Caco-2 (cell line): Measurements from ENCODE around the gene REX1BD. TPM values are rescaled to one million over a fixed set of nuclear protein-coding genes. Genes with fewer than 3 reads are reported as not detected.
A peak's percentile ranks its signal among the peaks of the same experiment; 100 is the strongest.
"Not testable (repeated sequence)": the region's sequence is repeated elsewhere in the genome, so short reads cannot be mapped to it uniquely, and the experiment has no call there.

ENCODE experiments used
- Bru-seq: library from RNA; stranded (reverse); fragments of 400-500 nt; gene quantifications from one replicate; lab custom pipeline; 2021; lab: Mats Ljungman, UMichigan
- BruChase-seq, 2 experiments: library from RNA; stranded (reverse); fragments of 400-500 nt; gene quantifications; one replicate each; lab custom pipeline; 2021; lab: Mats Ljungman, UMichigan
- BruUV-seq: library from RNA; stranded (reverse); fragments of 400-500 nt; replicated peaks from 2 replicates; lab custom pipeline; 2021; lab: Mats Ljungman, UMichigan
- CTCF ChIA-PET: fragments of 300-600 bp; sonication (Branson Sonifier 250); formaldehyde crosslinking; loops from one replicate; lab custom pipeline; 2022; ENCODE audit warnings: antibody characterized with exemption; lab: Charles Lee
- POLR2A ChIA-PET: fragments of 300-600 bp; sonication (Branson Sonifier 250); formaldehyde crosslinking; loops from one replicate; lab custom pipeline; 2022; ENCODE audit warnings: antibody characterized with exemption; lab: Charles Lee
- DNase-seq, 2 experiments: peaks; one replicate each; pipeline versions ENCODE4 v3.0.0 to v3.0.0-alpha.2; 2020 to 2022
- H3K27me3 ChIP-seq: replicated peaks from 2 replicates; pipeline ENCODE4 v1.6.0; 2011; ENCODE audit warnings: low read length; ENCODE audit not compliant: control insufficient read depth, insufficient read depth
- H3K36me3 ChIP-seq: 2 replicates; pipeline ENCODE4 v1.5.1; 2011; ENCODE audit warnings: low read length; ENCODE audit not compliant: control insufficient read depth, insufficient read depth
- H3K4me1 ChIP-seq: fragments of 250-450 bp; sonication (Bioruptor Pico); 2 replicates; pipeline ENCODE4 v1.5.1; 2020; ENCODE audit warnings: mild to moderate bottlenecking
- H3K4me3 ChIP-seq: 2 replicates; pipeline ENCODE4 v1.5.1; 2011; ENCODE audit warnings: low read depth, mild to moderate bottlenecking, control low read depth, low read length
- H3K9me3 ChIP-seq: fragments of 250-450 bp; sonication (Bioruptor Pico); 2 replicates; pipeline ENCODE4 v1.5.1; 2020; ENCODE audit warnings: mild to moderate bottlenecking, moderate library complexity
- H3K27ac Mint-ChIP-seq: one replicate; pipeline ENCODE4 v1.8.0; 2022; ENCODE audit warnings: mixed read lengths; ENCODE audit not compliant: unreplicated experiment
- H3K27me3 Mint-ChIP-seq: one replicate; pipeline ENCODE4 v1.8.0; 2022; ENCODE audit warnings: mixed read lengths; ENCODE audit not compliant: insufficient read depth, unreplicated experiment
- H3K36me3 Mint-ChIP-seq: one replicate; pipeline ENCODE4 v1.8.0; 2022; ENCODE audit warnings: mild to moderate bottlenecking, mixed read lengths; ENCODE audit not compliant: insufficient read depth, unreplicated experiment
- H3K4me1 Mint-ChIP-seq: one replicate; pipeline ENCODE4 v1.8.0; 2022; ENCODE audit warnings: low read depth, mixed read lengths; ENCODE audit not compliant: unreplicated experiment
- H3K4me3 Mint-ChIP-seq: one replicate; pipeline ENCODE4 v1.8.0; 2022; ENCODE audit warnings: mild to moderate bottlenecking, moderate library complexity, mixed read lengths; ENCODE audit not compliant: unreplicated experiment
- H3K9me3 Mint-ChIP-seq: one replicate; pipeline ENCODE4 v1.8.0; 2022; ENCODE audit warnings: mixed read lengths; ENCODE audit not compliant: unreplicated experiment
- CTCF ChIP-seq, 2 experiments: fragments of 200-600 bp in 1 of 2; IDR thresholded peaks; 1 replicate in 1 of 2; 2 replicates in 1 of 2; pipeline versions ENCODE4 v1.5.1 to v1.8.0; 2011 to 2022; ENCODE audit warnings: antibody characterized with exemption in 1 of 2, control low read depth in 1 of 2, inconsistent platforms in 1 of 2, low read depth in 1 of 2, low read length in 1 of 2, mild to moderate bottlenecking in 1 of 2, moderate library complexity in 1 of 2; ENCODE audit not compliant: insufficient read depth in 1 of 2, severe bottlenecking in 1 of 2, unreplicated experiment in 1 of 2
- intact Hi-C: fragments of 100-400 bp; cut with micrococcal nuclease; formaldehyde crosslinking; loops from one replicate; pipeline ENCODE4 v1.10.0; 2022; ENCODE audit not compliant: unreplicated experiment
- long read RNA-seq: library from polyadenylated mRNA; stranded (forward); transcript quantifications from one replicate; pipeline ENCODE4 v2.0.0, GENCODE V29; 2022
- total RNA-seq: library from RNA; stranded (reverse); gene quantifications from 2 replicates; pipeline ENCODE4 v1.2.3, GENCODE V29; 2022

Gene REX1BD
- total RNA-seq (44.8 and 48.3 TPM in 2 replicates), Bru-seq, nascent RNA (percentile 67 among the genes with signal in this experiment), BruChase-seq, experiment 1, labeled RNA remaining after a 2-hour chase (percentile 66 among the genes with signal in this experiment), BruChase-seq, experiment 2, labeled RNA remaining after a 6-hour chase (percentile 67 among the genes with signal in this experiment)
- long read RNA-seq, transcript REX1BD-207 (3 exons, 2,275 nt): minor isoform, 6 of 78 reads
- long read RNA-seq, transcript REX1BD-202 (5 exons, 702 nt): minor isoform, 10 of 78 reads
- long read RNA-seq, transcript REX1BD-205 (4 exons, 1,081 nt): major isoform, 21 of 78 reads
- long read RNA-seq, transcript REX1BD-201 (5 exons, 839 nt): minor isoform, 13 of 78 reads
- long read RNA-seq, partial matches to known transcripts: 16 of 78 reads
- long read RNA-seq, other reads (novel, unspliced or antisense): 6 of 78 reads

GRCh38 chr19:18588611-18589379, at the start of gene REX1BD:
TSS of gene REX1BD (plus strand) at chr19:18588798. CDS start at chr19:18588802, 4 bp downstream.
- no peaks in the 10 kb centered on the region for H3K4me1 ChIP-seq
- POLR2A ChIA-PET: interaction anchor here (0.7 to 1.7 kb wide), 9 partner anchors 11 to 330 kb away, joined by 3 to 12 read pairs (median 4); partner anchors contain the start of genes COPE, DDX49, KXD1 and SSBP4
- no peaks in the 10 kb centered on the region for H3K36me3 ChIP-seq
- no TSS peak for BruUV-seq
- peak; percentile 86 to 89 for DNase-seq
- Mint-ChIP-seq H3K9me3 (no peaks in the 10 kb centered on the region), H3K36me3 (peaks cover 8% of the 10 kb centered on the region), H3K4me1 (peaks cover 7% of the 10 kb centered on the region), H3K4me3 (peak within 1 kb of the TSS; percentile 82), H3K27ac (peak within 1 kb of the TSS; percentile 82), H3K27me3 (no peaks in the 10 kb centered on the region)
- H3K4me3 ChIP-seq: peak within 1 kb of the TSS; percentile 89
- H3K27me3 ChIP-seq: no peaks in the 10 kb centered on the region
- intact Hi-C loops: loop anchor here (1.0 to 10.0 kb wide), 4 partner anchors 48 to 259 kb away; partner anchors contain the start of genes ELL and KLHL26
- peak; percentile 87 to 92 for TF ChIP-seq CTCF (IDR thresholded peaks at IDR 0.05; ENCODE audit: insufficient read depth in 1 of 2, low read depth in 1 of 2, low read length in 1 of 2, severe bottlenecking in 1 of 2, unreplicated experiment in 1 of 2)
- no peaks in the 10 kb centered on the region for H3K9me3 ChIP-seq
- CTCF ChIA-PET: interaction anchor here (0.5 to 2.6 kb wide), 21 partner anchors 13 to 375 kb away, joined by 3 to 17 read pairs (median 4); partner anchors contain the start of genes ELL and UBA52

GRCh38 chr19:18539372-18539771, 49.2 kb upstream of the REX1BD start:
- Mint-ChIP-seq H3K4me1 (no peaks in the 10 kb centered on the region), H3K36me3 (peaks cover 30% of the 10 kb centered on the region), H3K27ac (no peak overlapping the region), H3K9me3 (no peaks in the 10 kb centered on the region), H3K4me3 (no peak overlapping the region), H3K27me3 (no peaks in the 10 kb centered on the region)
- peaks cover 2% of the 10 kb centered on the region; the same call in 1 of the 2 replicates for H3K36me3 ChIP-seq
- H3K4me1 ChIP-seq: peaks cover 11% of the 10 kb centered on the region
- ChIA-PET POLR2A (no interaction called here), CTCF (no interaction called here)
- BruUV-seq: no TSS peak
- no peak overlapping the region for H3K4me3 ChIP-seq
- no peaks in the 10 kb centered on the region for H3K9me3 ChIP-seq
- no peak for TF ChIP-seq CTCF (IDR thresholded peaks at IDR 0.05; ENCODE audit: insufficient read depth in 1 of 2, low read depth in 1 of 2, low read length in 1 of 2, severe bottlenecking in 1 of 2, unreplicated experiment in 1 of 2)
- intact Hi-C loops: no loop called here
- H3K27me3 ChIP-seq: no peaks in the 10 kb centered on the region
- no peak for DNase-seq

- H3K27ac Mint-ChIP-seq, H3K27me3 ChIP-seq, intact Hi-C loops, H3K4me3 Mint-ChIP-seq, H3K9me3 Mint-ChIP-seq, POLR2A ChIA-PET, H3K27me3 Mint-ChIP-seq, CTCF ChIA-PET, H3K4me1 Mint-ChIP-seq, H3K36me3 ChIP-seq, H3K9me3 ChIP-seq, DNase-seq, BruUV-seq, H3K4me3 ChIP-seq: not testable (repeated sequence)
- peaks cover 11% of the 10 kb centered on the region for H3K4me1 ChIP-seq
- H3K36me3 Mint-ChIP-seq: peaks cover 28% of the 10 kb centered on the region
Observed at GRCh38 chr19:18540200-18540599, 48.4 kb upstream of the REX1BD start.
